GM19193 (cell line): Measurements from ENCODE around the gene FSTL1.

ENCODE experiments used
- POLR2A ChIP-seq: IDR thresholded peaks from 4 replicates; pipeline ENCODE4 v1.6.1; 2011; ENCODE audit not compliant: insufficient read depth, insufficient read length; ENCODE audit errors: extremely low read depth

The FSTL1 gene

DNA sequence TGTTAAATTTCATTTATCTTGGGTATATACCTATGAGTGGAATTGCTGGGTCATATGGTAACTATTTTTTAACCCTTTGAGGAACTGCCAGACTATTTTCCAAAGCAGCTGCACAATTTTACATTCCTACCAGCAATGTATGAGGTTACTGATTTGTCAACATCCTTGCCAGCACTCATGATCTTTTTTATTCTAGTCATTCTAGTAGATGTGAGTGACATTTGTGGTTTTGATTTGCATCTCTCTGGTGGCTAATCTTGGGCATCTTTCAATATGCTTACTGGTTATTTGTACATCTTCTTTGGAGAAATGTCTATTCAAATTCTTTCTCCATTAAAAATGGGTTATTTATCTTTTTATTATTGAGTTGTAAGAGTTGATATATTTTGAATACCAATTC is 80.3 kb downstream of the FSTL1 start:
- no peak for TF ChIP-seq POLR2A

DNA sequence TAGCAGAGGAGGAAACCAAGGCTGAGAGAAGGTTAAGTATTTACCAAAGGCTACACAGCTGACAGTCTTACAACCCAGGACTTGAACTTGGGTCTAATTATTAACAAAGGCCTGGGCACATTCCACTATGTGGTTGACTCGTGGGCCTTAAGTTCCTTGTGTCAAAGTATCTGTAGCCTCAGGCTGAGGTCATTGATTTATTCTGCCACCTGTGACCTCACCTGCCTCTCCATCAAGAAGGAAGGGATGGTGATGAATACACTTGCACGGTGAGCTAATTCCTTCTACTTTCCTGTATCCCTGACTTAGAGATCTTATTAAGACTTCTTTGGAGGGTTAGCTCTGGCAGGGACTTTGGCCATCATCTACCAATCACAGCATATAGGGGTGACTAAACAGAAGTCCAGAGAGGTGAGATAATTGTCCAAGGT is 81.7 kb downstream of the FSTL1 start:
- no peak for TF ChIP-seq POLR2A

DNA sequence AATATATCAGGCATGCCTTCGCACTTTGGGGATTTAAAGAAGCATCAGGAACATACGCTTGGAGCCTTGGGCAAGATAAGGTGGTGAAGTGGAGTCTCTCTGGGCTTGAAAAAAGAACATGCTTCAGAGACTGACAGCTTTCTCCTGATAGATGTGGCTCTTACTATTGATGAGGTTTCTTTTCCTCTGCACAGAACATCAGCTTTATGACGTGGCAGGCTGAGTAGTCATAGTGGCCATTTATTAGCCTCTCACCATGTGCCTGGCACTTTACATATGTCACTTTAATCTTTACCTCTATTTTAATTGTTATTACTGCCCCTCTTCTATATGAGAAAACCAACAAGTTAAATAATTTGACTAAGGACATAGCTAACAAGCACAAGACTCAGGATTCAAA is 82.6 kb downstream of the FSTL1 start:
- no peak for TF ChIP-seq POLR2A

- TF ChIP-seq POLR2A, result no peak
These were observed 86.0 kb downstream of the FSTL1 start for GRCh38 chr3:120364821-120365220.

- TF ChIP-seq POLR2A, result no peak
These were observed 86.7 kb downstream of the FSTL1 start for GRCh38 chr3:120364101-120364500.

DNA sequence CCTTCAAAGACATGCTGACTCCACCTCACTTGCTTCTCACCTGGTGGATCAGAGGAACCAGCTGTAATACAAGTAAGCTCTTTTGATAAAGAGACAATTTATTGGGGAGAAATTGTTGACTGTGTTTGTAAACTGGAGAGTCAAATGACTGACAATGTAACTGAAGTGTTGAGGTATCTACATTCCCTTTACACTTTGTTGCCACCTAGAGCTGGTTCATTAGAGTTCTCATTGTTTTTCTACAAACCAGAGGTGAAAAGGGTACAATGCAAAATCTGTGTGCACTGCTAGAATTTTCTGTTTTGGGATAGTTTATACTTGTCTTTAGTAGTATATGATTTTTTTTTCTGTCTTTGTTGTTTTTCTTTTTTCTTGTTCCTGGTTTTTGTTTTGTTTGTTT is 93.0 kb downstream of the FSTL1 start:
- no peak for TF ChIP-seq POLR2A

- TF ChIP-seq POLR2A, result no peak
These were observed 95.3 kb downstream of the FSTL1 start for GRCh38 chr3:120355486-120355885.

DNA sequence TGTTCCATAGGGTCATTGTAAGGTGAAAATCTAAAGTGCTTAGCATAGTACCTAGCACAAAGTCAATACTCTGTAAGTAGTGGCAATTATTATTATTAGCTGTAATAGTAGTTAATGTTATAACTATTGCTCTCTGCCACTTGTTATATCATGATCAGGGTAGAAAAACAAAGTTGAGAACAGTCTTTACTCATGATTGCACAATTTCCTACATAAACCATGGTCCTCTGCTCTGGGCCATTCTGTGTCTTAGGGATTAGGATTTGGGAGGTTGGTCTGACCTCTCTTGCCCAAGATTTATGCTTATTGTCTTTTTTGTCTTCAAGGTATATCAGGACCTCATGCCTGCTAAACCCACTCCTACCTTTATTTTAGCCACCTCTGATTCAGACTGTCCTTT is 97.3 kb downstream of the FSTL1 start:
- TF ChIP-seq POLR2A, result no peak

GRCh38 chr3:120352017-120352416 is 98.8 kb downstream of the FSTL1 start:
- no peak for TF ChIP-seq POLR2A

DNA sequence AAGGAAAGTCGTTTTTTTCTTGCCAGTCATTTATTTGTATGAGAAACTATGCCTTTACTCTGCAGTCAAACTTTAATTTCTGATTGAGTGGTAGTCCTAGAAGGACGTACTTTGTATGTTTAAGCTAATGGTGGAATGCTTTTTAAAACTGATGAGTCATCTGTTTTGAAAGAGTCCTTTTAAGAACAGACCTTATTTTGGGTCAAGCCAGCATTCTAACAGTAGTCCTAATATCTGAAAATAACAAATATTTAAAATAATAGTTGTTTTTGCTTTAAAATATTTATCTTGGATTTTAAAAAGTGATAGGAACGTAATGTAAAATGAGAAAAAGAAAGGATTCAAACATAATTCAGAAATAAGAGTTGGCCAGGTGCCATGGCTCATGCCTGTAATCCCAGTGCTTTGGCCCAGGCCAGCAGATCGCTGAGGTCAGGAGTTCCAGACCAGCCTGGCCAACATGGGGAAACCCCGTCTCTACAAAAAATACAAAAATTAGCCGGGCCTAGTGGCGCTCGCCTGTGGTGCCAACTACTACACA is 100.3 kb downstream of the FSTL1 start:
- TF ChIP-seq POLR2A, result no peak

GRCh38 chr3:120349855-120350125 is 101.0 kb downstream of the FSTL1 start:
- TF ChIP-seq POLR2A, result no peak

DNA sequence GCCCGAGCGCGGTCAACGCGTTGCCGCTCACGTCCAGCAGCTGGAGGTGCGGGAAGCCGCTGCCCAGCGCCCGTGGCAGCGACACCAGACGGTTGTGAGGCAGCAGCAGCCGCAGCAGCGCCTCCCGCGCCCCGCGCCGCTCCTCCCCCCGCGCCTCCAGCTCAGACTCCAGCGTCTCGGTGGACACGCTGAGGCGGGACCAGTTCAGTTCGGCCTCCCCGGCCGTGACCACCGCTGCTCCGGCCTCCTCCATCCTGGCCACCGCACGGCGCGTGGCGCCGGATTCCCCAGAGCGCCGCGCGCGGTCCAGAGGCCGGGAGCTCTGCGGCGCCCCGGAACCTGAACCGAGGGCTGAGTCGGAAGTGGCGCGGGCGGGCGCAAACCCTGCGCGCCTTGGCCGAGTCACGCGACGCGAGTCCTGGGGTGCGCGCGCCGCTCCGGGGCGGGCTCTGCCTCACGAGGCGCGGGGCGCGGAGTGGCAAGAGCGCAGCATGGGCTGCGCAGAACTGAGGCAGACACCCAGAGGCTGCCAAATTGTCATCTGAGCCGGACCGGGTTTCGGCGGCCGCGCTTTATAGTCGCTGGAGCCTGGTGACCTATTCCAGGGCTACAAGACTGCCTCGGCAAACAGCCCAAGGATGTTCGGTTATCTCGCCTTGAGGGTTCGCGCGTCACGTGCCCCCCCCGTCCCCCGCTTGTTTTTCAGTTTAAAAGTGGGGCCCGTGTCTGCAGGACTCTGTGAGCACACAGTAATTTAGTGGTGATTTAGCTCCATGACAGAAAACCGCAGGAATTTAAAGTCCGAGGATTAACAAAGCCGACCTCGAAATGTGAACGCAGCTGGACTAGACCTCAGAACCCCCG is 101.6 kb downstream of the FSTL1 start, which contains the start of gene LRRC58:
TSS of gene LRRC58 (minus strand) at position 364 of the 864 bp plus-strand sequence. CDS start at position 253, 111 bp downstream.
- peak; percentile 91 for TF ChIP-seq POLR2A

- no peak for TF ChIP-seq POLR2A
These were observed 102.5 kb downstream of the FSTL1 start for GRCh38 chr3:120348065-120348990.

DNA sequence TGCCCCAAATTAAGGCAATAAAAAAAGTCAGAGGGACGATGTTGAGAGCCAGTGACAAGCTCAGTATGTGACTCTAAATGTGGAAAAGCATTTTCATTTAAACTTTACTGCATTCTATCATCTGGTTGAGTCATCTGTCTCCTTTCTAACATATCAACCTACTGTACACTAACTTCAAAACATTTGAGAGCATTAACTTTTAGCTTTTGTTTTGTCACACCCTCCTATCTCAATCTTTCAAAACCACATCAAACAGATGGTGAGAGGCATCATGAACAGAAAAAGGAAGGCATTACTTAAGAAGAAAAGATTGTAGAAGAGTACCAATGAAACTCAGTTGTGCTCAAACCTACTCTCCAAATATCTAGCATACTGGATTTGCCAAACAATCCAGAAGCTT is 106.4 kb downstream of the FSTL1 start:
- no peak for TF ChIP-seq POLR2A
